ENCODE measurements around the gene CELF2.

- TF ChIP-seq EZH2 (IDR thresholded peaks at IDR 0.05; ENCODE audit: borderline replicate concordance, insufficient read depth, low read length, poor library complexity, severe bottlenecking) (no peak), CTCF (IDR thresholded peaks at IDR 0.05; ENCODE audit: poor library complexity, severe bottlenecking) (no peak), TAF1 (IDR thresholded peaks at IDR 0.05; ENCODE audit: low read depth) (no peak), REST (IDR thresholded peaks at IDR 0.05; ENCODE audit: borderline replicate concordance) (no peak), MXI1 (conservative IDR thresholded peaks at IDR 0.05; ENCODE audit: poor library complexity, severe bottlenecking) (no peak), EP300 (conservative IDR thresholded peaks at IDR 0.05; ENCODE audit: poor library complexity, severe bottlenecking) (no peak), POLR2AphosphoS5 (IDR thresholded peaks at IDR 0.05) (no peak)
These were observed 139.8 kb downstream of the CELF2 start for GRCh38 chr10:11157292-11158076.
